ENCODE measurements around the gene BANP. TPM values are rescaled to one million over a fixed set of nuclear protein-coding genes. Genes with fewer than 3 reads are reported as not detected.
"Not testable (repeated sequence)": the region's sequence is repeated elsewhere in the genome, so short reads cannot be mapped to it uniquely, and the experiment has no call there.

Gene BANP
- total and polyA plus RNA-seq, 4 donors, result 10.3 to 56.6 (median 20.1) TPM

DNA sequence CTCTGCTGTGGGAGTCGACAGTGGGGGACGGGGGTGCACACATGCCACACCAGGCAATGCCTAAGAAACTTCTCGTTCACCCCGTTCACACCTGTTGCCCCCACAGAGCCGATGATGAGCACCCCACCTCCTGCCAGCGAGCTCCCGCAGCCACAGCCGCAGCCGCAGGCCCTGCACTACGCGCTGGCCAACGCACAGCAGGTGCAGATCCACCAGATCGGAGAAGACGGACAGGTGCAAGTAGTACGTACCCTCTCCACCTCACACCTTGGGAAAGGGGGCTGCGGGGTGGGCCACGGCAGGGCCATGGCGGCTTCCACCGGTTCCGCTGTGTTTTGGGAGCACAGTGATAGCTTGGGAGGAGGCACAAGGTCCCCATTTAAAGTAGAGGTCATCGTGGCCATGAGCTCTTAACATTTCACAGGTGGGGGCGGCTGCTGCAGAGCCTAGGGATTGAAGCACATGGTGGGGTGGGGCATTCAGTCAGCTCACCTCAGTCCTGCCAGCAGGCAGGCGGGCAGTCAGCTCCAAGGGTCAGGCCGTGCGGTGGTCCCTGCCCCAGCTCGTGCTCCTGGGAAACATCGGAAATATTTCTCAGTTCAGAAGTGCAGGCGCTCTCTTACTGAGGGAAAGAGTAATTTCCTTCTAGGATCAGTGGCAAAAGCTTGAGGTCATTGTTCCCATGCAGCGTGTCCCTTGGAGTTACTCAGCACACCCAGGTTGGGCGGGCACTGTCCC is 81.9 kb downstream of the BANP start:
- H3K27me3 ChIP-seq (ENCODE audit: control insufficient read depth in 3 of 3, insufficient read depth in 3 of 3, low read length in 2 of 3); H3K27ac ChIP-seq (ENCODE audit: low read depth in 1 of 2, low read length in 1 of 2); H3K9me3 ChIP-seq (ENCODE audit: control insufficient read depth in 4 of 4, insufficient read depth in 3 of 4, low read length in 3 of 4); ATAC-seq (ENCODE audit: insufficient read depth, low FRiP score); H3K4me3 ChIP-seq; DNase-seq; H3K9ac ChIP-seq (ENCODE audit: insufficient read depth in 1 of 2, low read length in 2 of 2); H3K4me1 ChIP-seq (ENCODE audit: control insufficient read depth in 5 of 5, insufficient read depth in 5 of 5, low read length in 5 of 5): not testable (repeated sequence)
- 96 to 97% methylated on average over 28 to 29 of the region's 30 CpGs for WGBS, 2 donors
- peaks cover 0 to 20% (median 4%) of the 10 kb centered on the region in 4 donors for H3K36me3 ChIP-seq (ENCODE audit: control insufficient read depth in 4 of 4, insufficient read depth in 4 of 4, low read length in 4 of 4)

DNA sequence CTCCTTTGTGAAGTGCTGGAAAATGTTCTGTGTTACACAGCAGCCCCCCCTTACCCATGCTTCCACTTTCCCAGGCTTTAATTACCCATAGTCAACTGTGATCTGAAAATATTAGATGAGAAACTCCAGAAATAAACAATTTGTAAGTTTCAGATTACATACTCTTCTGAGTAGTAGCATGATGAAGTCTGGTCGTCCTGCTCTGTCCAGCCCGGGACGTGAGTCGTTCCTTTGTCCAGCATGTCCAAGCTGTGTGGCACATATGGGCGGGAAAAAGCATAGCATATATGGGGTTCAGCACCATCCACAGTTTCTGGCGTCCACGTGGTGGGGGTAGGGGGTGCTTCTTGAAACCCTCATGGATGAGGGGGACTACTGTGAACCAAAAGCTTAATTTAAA is 83.5 kb downstream of the BANP start:
- Histone ChIP-seq H3K36me3 (ENCODE audit: control insufficient read depth in 4 of 4, insufficient read depth in 4 of 4, low read length in 4 of 4) (peaks cover 0 to 22% (median 6%) of the 10 kb centered on the region in 4 donors), H3K4me1 (ENCODE audit: control insufficient read depth in 5 of 5, insufficient read depth in 5 of 5, low read length in 5 of 5) (peaks cover 0 to 8% (median 0%) of the 10 kb centered on the region in 5 donors), H3K4me3 (no peak overlapping the region), H3K27me3 (ENCODE audit: control insufficient read depth in 3 of 3, insufficient read depth in 3 of 3, low read length in 2 of 3) (no peaks in the 10 kb centered on the region), H3K27ac (ENCODE audit: low read depth in 1 of 2, low read length in 1 of 2) (no peak overlapping the region), H3K9ac (ENCODE audit: insufficient read depth in 1 of 2, low read length in 2 of 2) (no peak overlapping the region), H3K9me3 (ENCODE audit: control insufficient read depth in 4 of 4, insufficient read depth in 3 of 4, low read length in 3 of 4) (no peaks in the 10 kb centered on the region)
- TF ChIP-seq, protein P1, sequence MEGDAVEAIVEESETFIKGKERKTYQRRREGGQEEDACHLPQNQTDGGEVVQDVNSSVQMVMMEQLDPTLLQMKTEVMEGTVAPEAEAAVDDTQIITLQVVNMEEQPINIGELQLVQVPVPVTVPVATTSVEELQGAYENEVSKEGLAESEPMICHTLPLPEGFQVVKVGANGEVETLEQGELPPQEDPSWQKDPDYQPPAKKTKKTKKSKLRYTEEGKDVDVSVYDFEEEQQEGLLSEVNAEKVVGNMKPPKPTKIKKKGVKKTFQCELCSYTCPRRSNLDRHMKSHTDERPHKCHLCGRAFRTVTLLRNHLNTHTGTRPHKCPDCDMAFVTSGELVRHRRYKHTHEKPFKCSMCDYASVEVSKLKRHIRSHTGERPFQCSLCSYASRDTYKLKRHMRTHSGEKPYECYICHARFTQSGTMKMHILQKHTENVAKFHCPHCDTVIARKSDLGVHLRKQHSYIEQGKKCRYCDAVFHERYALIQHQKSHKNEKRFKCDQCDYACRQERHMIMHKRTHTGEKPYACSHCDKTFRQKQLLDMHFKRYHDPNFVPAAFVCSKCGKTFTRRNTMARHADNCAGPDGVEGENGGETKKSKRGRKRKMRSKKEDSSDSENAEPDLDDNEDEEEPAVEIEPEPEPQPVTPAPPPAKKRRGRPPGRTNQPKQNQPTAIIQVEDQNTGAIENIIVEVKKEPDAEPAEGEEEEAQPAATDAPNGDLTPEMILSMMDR (IDR thresholded peaks at IDR 0.05; ENCODE audit: control extremely low read depth, extremely low read depth), result no peak
- peak in 1 of 3 donors; percentile 42 for DNase-seq
- ATAC-seq (ENCODE audit: insufficient read depth, low FRiP score), result no peak
- WGBS, 2 donors, result 87 to 91% methylated on average over 7 of the region's 7 CpGs

DNA sequence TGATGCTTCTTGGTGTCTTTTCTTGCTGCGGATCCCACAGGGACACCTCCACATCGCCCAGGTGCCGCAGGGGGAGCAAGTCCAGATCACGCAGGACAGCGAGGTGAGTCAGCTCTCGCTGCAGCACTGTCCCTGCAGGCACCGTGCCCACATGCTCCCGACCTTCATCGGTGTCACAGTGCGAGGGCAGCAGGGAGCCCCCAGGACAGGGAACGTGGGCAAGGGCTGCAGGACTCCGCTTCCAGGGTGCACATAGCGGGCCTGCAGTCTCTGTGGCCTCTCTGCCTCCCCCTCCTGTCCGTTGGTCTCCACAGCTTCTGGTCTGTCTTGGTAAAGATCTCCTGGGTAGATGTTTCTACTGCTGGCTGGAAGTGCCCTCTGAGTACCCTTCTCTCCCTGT is 84.1 kb downstream of the BANP start:
- TF ChIP-seq, protein P1 (IDR thresholded peaks at IDR 0.05; ENCODE audit: control extremely low read depth, extremely low read depth), result no peak
- H3K27ac ChIP-seq (ENCODE audit: low read depth in 1 of 2, low read length in 1 of 2), result no peak overlapping the region
- no peak for DNase-seq
- 96% methylated on average over 14 of the region's 14 CpGs for WGBS, 2 donors
- peaks cover 0 to 8% (median 0%) of the 10 kb centered on the region in 5 donors for H3K4me1 ChIP-seq (ENCODE audit: control insufficient read depth in 5 of 5, insufficient read depth in 5 of 5, low read length in 5 of 5)
- H3K9me3 ChIP-seq (ENCODE audit: control insufficient read depth in 4 of 4, insufficient read depth in 3 of 4, low read length in 3 of 4), result no peaks in the 10 kb centered on the region
- no peak for ATAC-seq (ENCODE audit: insufficient read depth, low FRiP score)
- H3K9ac ChIP-seq (ENCODE audit: insufficient read depth in 1 of 2, low read length in 2 of 2), result no peak overlapping the region
- peaks cover 0 to 22% (median 6%) of the 10 kb centered on the region in 4 donors for H3K36me3 ChIP-seq (ENCODE audit: control insufficient read depth in 4 of 4, insufficient read depth in 4 of 4, low read length in 4 of 4)
- no peak overlapping the region for H3K4me3 ChIP-seq
- H3K27me3 ChIP-seq (ENCODE audit: control insufficient read depth in 3 of 3, insufficient read depth in 3 of 3, low read length in 2 of 3), result no peaks in the 10 kb centered on the region

DNA sequence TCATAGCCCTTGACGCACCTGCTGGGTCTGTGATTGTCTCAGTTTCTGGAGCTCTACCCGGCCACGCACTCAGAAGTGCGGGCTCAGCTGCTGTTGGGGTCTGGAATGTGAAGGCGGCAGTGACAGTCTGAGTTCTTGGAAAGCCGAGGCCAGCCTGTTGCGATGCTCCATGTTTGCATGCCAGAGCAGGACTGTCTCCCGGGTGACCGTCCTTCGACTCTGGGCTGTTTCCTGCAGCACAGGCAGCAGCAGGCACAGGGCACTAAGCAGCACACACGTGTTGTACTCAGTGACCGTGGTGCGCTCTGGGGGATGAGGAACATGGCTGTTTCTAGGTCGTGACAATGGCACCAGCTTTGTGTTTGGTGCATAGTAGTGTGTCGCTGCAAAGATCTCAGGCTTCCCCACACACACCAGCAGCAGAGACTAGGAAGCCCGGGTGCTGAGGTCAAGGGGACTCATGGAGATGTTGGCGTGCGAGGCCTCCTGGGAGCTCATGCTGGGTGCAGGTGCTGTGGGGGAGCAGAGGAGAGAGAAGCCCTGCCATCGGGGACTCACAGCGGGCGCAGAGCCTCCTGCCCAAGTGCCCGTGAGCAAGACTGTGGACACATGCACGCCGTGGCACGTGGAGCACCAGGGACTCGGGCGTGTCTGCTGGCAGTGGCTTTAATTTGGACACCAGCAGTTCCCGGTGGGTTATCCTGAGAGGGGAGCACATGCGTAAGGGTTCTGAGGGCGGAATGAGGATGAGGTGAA is 84.8 kb downstream of the BANP start:
- not testable (repeated sequence) for H3K27ac ChIP-seq (ENCODE audit: low read depth in 1 of 2, low read length in 1 of 2); H3K9me3 ChIP-seq (ENCODE audit: control insufficient read depth in 4 of 4, insufficient read depth in 3 of 4, low read length in 3 of 4); DNase-seq; H3K4me1 ChIP-seq (ENCODE audit: control insufficient read depth in 5 of 5, insufficient read depth in 5 of 5, low read length in 5 of 5); H3K27me3 ChIP-seq (ENCODE audit: control insufficient read depth in 3 of 3, insufficient read depth in 3 of 3, low read length in 2 of 3); H3K9ac ChIP-seq (ENCODE audit: insufficient read depth in 1 of 2, low read length in 2 of 2); H3K4me3 ChIP-seq; ATAC-seq (ENCODE audit: insufficient read depth, low FRiP score)
- peaks cover 0 to 23% (median 6%) of the 10 kb centered on the region in 4 donors for H3K36me3 ChIP-seq (ENCODE audit: control insufficient read depth in 4 of 4, insufficient read depth in 4 of 4, low read length in 4 of 4)
- 95 to 96% methylated on average over 30 of the region's 30 CpGs for WGBS, 2 donors

DNA sequence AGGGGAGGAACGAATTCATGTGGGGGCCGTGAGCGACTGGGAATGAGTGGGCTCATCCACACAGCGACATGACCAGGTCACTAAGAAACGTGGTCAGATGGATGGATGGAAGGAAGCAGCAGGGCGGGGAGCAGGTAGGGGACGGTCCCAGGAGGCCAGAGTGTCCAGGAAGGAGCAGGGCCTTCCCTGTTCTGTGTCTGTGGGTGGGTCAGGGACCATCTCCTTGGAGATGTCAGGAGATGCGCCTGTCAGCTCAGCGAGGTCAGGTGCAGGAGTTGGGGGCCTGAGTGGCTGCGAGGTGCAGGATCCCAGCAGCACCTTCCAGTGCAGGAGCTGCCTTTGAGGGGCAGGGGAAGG is 85.4 kb downstream of the BANP start:
- H3K36me3 ChIP-seq (ENCODE audit: control insufficient read depth in 4 of 4, insufficient read depth in 4 of 4, low read length in 4 of 4), result peaks cover 0 to 23% (median 6%) of the 10 kb centered on the region in 4 donors
- not testable (repeated sequence) for H3K27ac ChIP-seq (ENCODE audit: low read depth in 1 of 2, low read length in 1 of 2); ATAC-seq (ENCODE audit: insufficient read depth, low FRiP score); H3K27me3 ChIP-seq (ENCODE audit: control insufficient read depth in 3 of 3, insufficient read depth in 3 of 3, low read length in 2 of 3); H3K4me3 ChIP-seq; H3K9me3 ChIP-seq (ENCODE audit: control insufficient read depth in 4 of 4, insufficient read depth in 3 of 4, low read length in 3 of 4); H3K4me1 ChIP-seq (ENCODE audit: control insufficient read depth in 5 of 5, insufficient read depth in 5 of 5, low read length in 5 of 5); H3K9ac ChIP-seq (ENCODE audit: insufficient read depth in 1 of 2, low read length in 2 of 2); DNase-seq
- 95 to 96% methylated on average over 10 of the region's 10 CpGs for WGBS, 2 donors

DNA sequence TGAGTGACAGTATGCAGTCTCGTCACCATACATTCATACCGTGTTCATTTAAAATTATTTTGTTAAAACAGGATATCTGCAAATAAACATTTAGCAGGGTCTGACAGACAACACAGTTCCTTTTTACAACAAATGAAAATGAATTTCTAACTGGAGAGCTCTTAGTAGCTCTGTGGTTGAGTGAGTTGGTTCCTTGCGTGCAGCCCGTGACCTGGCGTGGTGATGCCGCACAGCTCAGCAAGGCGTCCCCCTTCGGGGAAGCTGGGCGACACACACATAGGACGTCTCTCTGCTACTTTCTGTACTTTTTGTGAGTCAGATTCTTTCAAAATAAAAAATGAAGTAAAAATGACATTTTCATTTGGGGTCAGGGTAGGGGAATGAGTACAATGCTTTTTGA is 86.1 kb downstream of the BANP start:
- ATAC-seq (ENCODE audit: insufficient read depth, low FRiP score); H3K4me1 ChIP-seq (ENCODE audit: control insufficient read depth in 5 of 5, insufficient read depth in 5 of 5, low read length in 5 of 5); H3K4me3 ChIP-seq; DNase-seq; H3K9ac ChIP-seq (ENCODE audit: insufficient read depth in 1 of 2, low read length in 2 of 2); H3K27me3 ChIP-seq (ENCODE audit: control insufficient read depth in 3 of 3, insufficient read depth in 3 of 3, low read length in 2 of 3); H3K27ac ChIP-seq (ENCODE audit: low read depth in 1 of 2, low read length in 1 of 2); H3K9me3 ChIP-seq (ENCODE audit: control insufficient read depth in 4 of 4, insufficient read depth in 3 of 4, low read length in 3 of 4): not testable (repeated sequence)
- peaks cover 0 to 23% (median 6%) of the 10 kb centered on the region in 4 donors for H3K36me3 ChIP-seq (ENCODE audit: control insufficient read depth in 4 of 4, insufficient read depth in 4 of 4, low read length in 4 of 4)
- 92 to 95% methylated on average over 9 of the region's 10 CpGs for WGBS, 2 donors

Measured in lung (tissue), 12 donors.